Hepatocyte (in vitro differentiated cells): ENCODE measurements around the gene PKP4.

Experiments
- EZH2 ChIP-seq: fragments of 200-600 bp; sonication (generic); IDR thresholded peaks from 2 replicates; pipeline ENCODE4 v1.6.1; 2016; ENCODE audit warnings: antibody characterized with exemption, mild to moderate bottlenecking, borderline replicate concordance
- EZH2phosphoT487 ChIP-seq: fragments of 200-600 bp; sonication (generic); IDR thresholded peaks from one replicate; pipeline ENCODE4 v1.6.1; 2018; ENCODE audit warnings: antibody characterized with exemption, mild to moderate bottlenecking, low read depth, moderate library complexity; ENCODE audit not compliant: unreplicated experiment, severe bottlenecking

- TF ChIP-seq EZH2phosphoT487: no peak
- no peak for TF ChIP-seq EZH2
These were observed 246.0 kb downstream of the PKP4 start for GRCh38 chr2:158702740-158703139.
